ENCODE measurements around the gene NAPEPLD.

- TF ChIP-seq CTCF (conservative IDR thresholded peaks at IDR 0.05) (no peak), ZFX (IDR thresholded peaks at IDR 0.05) (no peak)
These were observed 28.5 kb downstream of the NAPEPLD start for GRCh38 chr7:103120362-103120761.
